H1 (cell line): Measurements from ENCODE around the gene BIK. TPM values are rescaled to one million over a fixed set of nuclear protein-coding genes. Genes with fewer than 3 reads are reported as not detected.
A peak's percentile ranks its signal among the peaks of the same experiment; 100 is the strongest.

Source experiments
- CTCF ChIA-PET: fragments of 300-600 bp; sonication (Branson Sonifier 250); formaldehyde crosslinking; loops from one replicate; lab custom pipeline; 2021; ENCODE audit not compliant: partially characterized antibody; lab: Charles Lee
- POLR2A ChIA-PET: fragments of 300-600 bp; sonication (Branson Sonifier 250); formaldehyde crosslinking; loops from one replicate; lab custom pipeline; 2021; ENCODE audit warnings: inconsistent platforms; ENCODE audit not compliant: partially characterized antibody; lab: Charles Lee
- DNase-seq, 2 experiments: peaks; one replicate each; pipeline versions ENCODE4 v3.0.0 to v3.0.0-alpha.2; 2010 to 2022; ENCODE audit warnings: low spot score in 2 of 2, low read depth in 1 of 2, mixed read lengths in 1 of 2
- FAIRE-seq: peaks from 2 replicates; lab custom pipeline; 2011; peaks lifted over from hg19 to GRCh38; lab: Jason Lieb, UNC
- H2AFZ ChIP-seq: 2 replicates; pipeline ENCODE4 v1.8.1; 2012; ENCODE audit warnings: low read length, inconsistent platforms
- H2AK5ac ChIP-seq: 2 replicates; pipeline ENCODE4 v1.6.1; 2013; ENCODE audit warnings: low read depth, low read length
- H2BK120ac ChIP-seq: replicated peaks from 2 replicates; pipeline ENCODE3; 2013; ENCODE audit warnings: low read depth, low read length, inconsistent platforms
- H2BK12ac ChIP-seq: 2 replicates; pipeline ENCODE4 v1.6.1; 2013; ENCODE audit warnings: low read depth, low read length
- H2BK15ac ChIP-seq: 2 replicates; pipeline ENCODE4 v1.6.1; 2013; ENCODE audit warnings: low read length
- H2BK20ac ChIP-seq: 2 replicates; pipeline ENCODE4 v1.6.1; 2013; ENCODE audit warnings: low read length
- H2BK5ac ChIP-seq: 2 replicates; pipeline ENCODE4 v1.6.1; 2013; ENCODE audit warnings: low read depth, low read length
- H3K14ac ChIP-seq: 2 replicates; pipeline ENCODE4 v1.6.1; 2013; ENCODE audit warnings: inconsistent platforms; ENCODE audit not compliant: insufficient read length
- H3K18ac ChIP-seq: 2 replicates; pipeline ENCODE4 v1.6.1; 2013; ENCODE audit warnings: low read length; ENCODE audit errors: extremely low read depth
- H3K23ac ChIP-seq: 2 replicates; pipeline ENCODE4 v1.6.1; 2013; ENCODE audit warnings: inconsistent platforms; ENCODE audit not compliant: insufficient read length
- H3K23me2 ChIP-seq: 2 replicates; pipeline ENCODE4 v1.6.1; 2013; ENCODE audit warnings: low read depth, low read length
- H3K27ac ChIP-seq: 2 replicates; pipeline ENCODE4 v1.6.1; 2011; ENCODE audit warnings: low read depth, low read length, inconsistent platforms
- H3K27me3 ChIP-seq, 4 experiments: replicated peaks in 1 of 4; 1 replicate in 1 of 4; 2 replicates in 3 of 4; pipeline versions ENCODE4 v1.6.1 to v1.8.1; 2011 to 2013; ENCODE audit warnings: low read length in 3 of 4, mild to moderate bottlenecking in 3 of 4, inconsistent platforms in 2 of 4, mixed read lengths in 2 of 4, moderate library complexity in 1 of 4; ENCODE audit not compliant: control insufficient read depth in 3 of 4, insufficient read depth in 3 of 4; ENCODE audit errors: extremely low read depth in 1 of 4
- H3K36me3 ChIP-seq, 4 experiments: 2 replicates each; pipeline versions ENCODE4 v1.6.1 to v1.8.1; 2011 to 2013; ENCODE audit warnings: mild to moderate bottlenecking in 4 of 4, low read length in 3 of 4, moderate library complexity in 2 of 4, control low read depth in 1 of 4, inconsistent platforms in 1 of 4; ENCODE audit not compliant: insufficient read depth in 4 of 4, control insufficient read depth in 2 of 4
- H3K4ac ChIP-seq: replicated peaks from 2 replicates; pipeline ENCODE3; 2013; ENCODE audit warnings: low read length, low read depth, mixed read lengths, inconsistent platforms; ENCODE audit not compliant: insufficient read length
- H3K4me1 ChIP-seq, 4 experiments: replicated peaks in 1 of 4; 1 replicate in 1 of 4; 2 replicates in 3 of 4; pipeline versions ENCODE4 v1.6.1 to v1.8.1; 2011 to 2013; ENCODE audit warnings: low read length in 3 of 4, inconsistent platforms in 2 of 4, mixed read lengths in 1 of 4; ENCODE audit not compliant: insufficient read depth in 4 of 4, control insufficient read depth in 3 of 4
- H3K4me2 ChIP-seq, 2 experiments: 2 replicates each; pipeline versions ENCODE4 v1.6.1 to v1.8.1; 2011 to 2013; ENCODE audit warnings: low read depth in 2 of 2, low read length in 2 of 2, control low read depth in 1 of 2, inconsistent platforms in 1 of 2, mild to moderate bottlenecking in 1 of 2; ENCODE audit not compliant: insufficient read depth in 1 of 2
- H3K4me3 ChIP-seq, 4 experiments: fragments of 200-600, 300-600 bp in 1 of 4; sonication (generic), shearing (Covaris generic), sonication (Bioruptor Twin) in 1 of 4; 2 replicates each; pipeline versions ENCODE4 v1.5.1 to v1.8.1; 2011 to 2016; ENCODE audit warnings: low read length in 4 of 4, low read depth in 3 of 4, control low read depth in 2 of 4, inconsistent platforms in 2 of 4, mild to moderate bottlenecking in 2 of 4, mixed read lengths in 1 of 4, moderate library complexity in 1 of 4; ENCODE audit not compliant: insufficient read depth in 2 of 4; ENCODE audit errors: extremely low read depth in 1 of 4
- H3K56ac ChIP-seq: replicated peaks from 2 replicates; pipeline ENCODE3; 2013; ENCODE audit warnings: low read depth, mild to moderate bottlenecking, mixed read lengths, low read length, inconsistent platforms; ENCODE audit not compliant: insufficient read length
- H3K79me1 ChIP-seq: 2 replicates; pipeline ENCODE4 v1.6.1; 2013; ENCODE audit warnings: low read depth, low read length, control low read depth
- H3K79me2 ChIP-seq, 2 experiments: 2 replicates each; pipeline versions ENCODE4 v1.6.1 to v1.8.1; 2012 to 2013; ENCODE audit warnings: low read length in 2 of 2, mild to moderate bottlenecking in 2 of 2, inconsistent platforms in 1 of 2; ENCODE audit not compliant: insufficient read depth in 2 of 2, control insufficient read depth in 1 of 2
- H3K9ac ChIP-seq, 4 experiments: replicated peaks in 1 of 4; 1 replicate in 1 of 4; 2 replicates in 3 of 4; pipeline versions ENCODE4 v1.6.1 to v1.8.1; 2011 to 2013; ENCODE audit warnings: low read depth in 3 of 4, low read length in 3 of 4, control low read depth in 2 of 4, mild to moderate bottlenecking in 2 of 4, moderate library complexity in 2 of 4, inconsistent platforms in 1 of 4; ENCODE audit errors: extremely low read depth in 1 of 4
- H3K9me3 ChIP-seq, 2 experiments: 2 replicates each; pipeline versions ENCODE4 v1.6.1 to v1.8.1; 2012 to 2013; ENCODE audit warnings: mild to moderate bottlenecking in 2 of 2, moderate library complexity in 2 of 2, control low read depth in 1 of 2, inconsistent platforms in 1 of 2, low read depth in 1 of 2, low read length in 1 of 2, mixed read lengths in 1 of 2; ENCODE audit not compliant: insufficient read depth in 2 of 2
- H4K20me1 ChIP-seq, 2 experiments: replicated peaks in 1 of 2; 2 replicates each; pipeline versions ENCODE3 to v1.8.1; 2011 to 2013; ENCODE audit warnings: inconsistent platforms in 2 of 2, low read length in 2 of 2, mild to moderate bottlenecking in 1 of 2; ENCODE audit not compliant: insufficient read depth in 2 of 2, control insufficient read depth in 1 of 2
- H4K5ac ChIP-seq: 2 replicates; pipeline ENCODE4 v1.6.1; 2013; ENCODE audit warnings: low read length, low read depth, mixed read lengths, inconsistent platforms; ENCODE audit not compliant: insufficient read length
- H4K8ac ChIP-seq: 2 replicates; pipeline ENCODE4 v1.8.0; 2013; ENCODE audit warnings: mild to moderate bottlenecking, moderate library complexity, low read length, inconsistent platforms; ENCODE audit not compliant: insufficient read depth; ENCODE audit errors: extremely low read depth
- H4K91ac ChIP-seq: replicated peaks from 2 replicates; pipeline ENCODE3; 2013; ENCODE audit warnings: low read length, mixed read lengths, inconsistent platforms; ENCODE audit not compliant: insufficient read length
- BACH1 ChIP-seq: IDR thresholded peaks from 2 replicates; pipeline ENCODE4 v1.6.1; 2012; ENCODE audit warnings: low read length, improper control_type of control experiment
- BRCA1 ChIP-seq: IDR thresholded peaks from 2 replicates; pipeline ENCODE4 v1.6.1; 2012; ENCODE audit warnings: low read depth, low read length, improper control_type of control experiment
- CEBPB ChIP-seq: IDR thresholded peaks from 2 replicates; pipeline ENCODE4 v1.6.1; 2012; ENCODE audit warnings: low read depth, low read length
- CREB1 ChIP-seq: IDR thresholded peaks from 2 replicates; pipeline ENCODE4 v1.6.1; 2012; ENCODE audit warnings: inconsistent platforms
- HDAC2 ChIP-seq, 2 experiments: fragments of 300-600 bp in 1 of 2; sonication (generic) in 1 of 2; IDR thresholded peaks; 2 replicates each; pipeline ENCODE4 v1.6.1; 2011 to 2012; ENCODE audit warnings: low read depth in 2 of 2, low read length in 2 of 2, mild to moderate bottlenecking in 2 of 2, moderate library complexity in 2 of 2, borderline replicate concordance in 1 of 2, inconsistent platforms in 1 of 2
- MAX ChIP-seq: IDR thresholded peaks from 2 replicates; pipeline ENCODE4 v1.6.1; 2012; ENCODE audit warnings: inconsistent platforms
- NRF1 ChIP-seq: IDR thresholded peaks from 2 replicates; pipeline ENCODE4 v1.6.1; 2011; ENCODE audit warnings: mild to moderate bottlenecking, low read depth, low read length, improper control_type of control experiment
- RAD21 ChIP-seq, 2 experiments: IDR thresholded peaks in 1 of 2; conservative IDR thresholded peaks in 1 of 2; 2 replicates each; pipeline ENCODE4 v1.6.1; 2011; ENCODE audit warnings: low read depth in 2 of 2, low read length in 2 of 2, improper control_type of control experiment in 1 of 2, inconsistent platforms in 1 of 2, mild to moderate bottlenecking in 1 of 2, moderate library complexity in 1 of 2
- RBBP5 ChIP-seq: IDR thresholded peaks from 2 replicates; pipeline ENCODE4 v1.7.1; 2012; ENCODE audit warnings: low read depth, mild to moderate bottlenecking, inconsistent platforms, low read length, moderate library complexity, borderline replicate concordance
- RNF2 ChIP-seq: fragments of 200-900, 300-1000 bp; sonication (generic); IDR thresholded peaks from 2 replicates; pipeline ENCODE4 v1.7.1; 2016; ENCODE audit warnings: borderline replicate concordance, low read depth, mild to moderate bottlenecking, antibody characterized with exemption, low read length; ENCODE audit not compliant: poor library complexity, severe bottlenecking; ENCODE audit errors: missing control alignments
- WGBS, 2 experiments: shearing (Covaris generic) in 1 of 2; methylation state at CpG; one replicate each; pipeline versions ENCODE4 v1.1.6 to v1.1.7; 2013 to 2015; ENCODE audit warnings: low lambda C conversion rate in 2 of 2, mixed read lengths in 2 of 2, inconsistent platforms in 1 of 2, low coverage in 1 of 2, missing lambda C conversion rate in 1 of 2; ENCODE audit not compliant: insufficient replicate concordance in 2 of 2, insufficient coverage in 1 of 2, insufficient read length in 1 of 2; ENCODE audit errors: extremely low coverage in 1 of 2, missing lambda C conversion rate in 1 of 2; 5-methylcytosine and 5-hydroxymethylcytosine counted together
- polyA plus RNA-seq, 7 experiments: library from polyadenylated mRNA; depleted of rRNA in 3 of 7; stranded (reverse) in 5 of 7; unstranded in 2 of 7; fragments of >200 nt in 5 of 7; fragments of 200-250 nt in 2 of 7; gene quantifications; 1 replicate in 5 of 7; 2 replicates in 1 of 7; 4 replicates in 1 of 7; pipeline versions ENCODE4 v1.2.1 to v1.2.3, GENCODE V29; 2011 to 2013; ENCODE audit warnings: missing spikeins in 2 of 7, mixed read lengths in 2 of 7
- total RNA-seq: library from RNA; stranded (reverse); fragmentation: NEBNext Ultra II Directional; extraction: Animal tissue kit (Norgen Biotek cat#: 25700); gene quantifications from 2 replicates; pipeline ENCODE4 v1.2.1, GENCODE V29; 2021

Gene BIK
- total and polyA plus RNA-seq, 2 of the 8 experiments (the other 6 are each of a cell fraction or from before 2014, with no cell fraction given) = 3.3 to 5.5 TPM

DNA sequence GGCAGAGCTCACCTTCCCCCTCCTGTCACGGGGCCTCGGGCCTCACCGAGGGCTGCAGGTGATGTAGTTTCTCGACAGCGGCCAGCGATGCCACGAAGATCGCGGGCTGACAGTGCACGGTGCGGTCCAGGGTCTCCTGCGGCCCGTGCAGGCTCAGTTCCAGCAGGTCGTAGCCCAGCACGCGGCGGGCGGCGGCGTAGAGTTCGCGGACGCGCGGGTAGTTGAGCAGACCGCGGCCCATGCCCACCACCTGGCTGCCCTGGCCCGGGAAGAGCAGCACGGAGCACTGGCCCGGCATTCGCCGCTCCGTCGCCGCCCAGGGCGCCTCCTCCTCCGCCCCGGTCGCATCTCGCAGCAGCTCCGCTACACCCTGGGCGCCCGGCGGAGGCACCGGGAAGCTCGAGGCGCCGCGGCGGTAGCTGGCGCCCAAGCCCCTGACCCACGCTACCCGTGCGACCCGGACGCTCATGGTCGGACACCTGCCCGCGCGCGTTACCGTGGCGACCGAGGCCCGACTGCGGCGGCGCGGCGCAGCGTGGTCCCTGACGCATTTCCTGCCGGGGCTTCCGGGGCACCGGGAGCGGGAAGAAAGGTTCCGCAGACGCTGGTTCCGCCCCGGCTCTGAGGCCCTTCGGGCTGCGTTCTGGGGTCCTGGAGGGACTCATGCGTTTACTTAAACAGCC lies 32.5 kb downstream of the BIK start, which contains the start of gene MCAT:
Gene MCAT (minus strand): TSS at position 519 of the 683 bp plus-strand sequence. CDS start 50 bp downstream, at position 469.
- peaks cover 4% of the 10 kb centered on the region; the same call in 1 of the 2 replicates for H3K23me2 ChIP-seq
- peaks cover 0 to 28% (median 12%) of the 10 kb centered on the region in 4 experiments; a peak in 3 of 8 replicates for H3K36me3 ChIP-seq
- peak within 1 kb of the TSS; percentile 67 to 92 for H3K4me2 ChIP-seq
- H3K4me1 ChIP-seq = peaks cover 0 to 6% (median 2%) of the 10 kb centered on the region in 4 experiments; a peak in 3 of 7 replicates
- H4K8ac ChIP-seq = peak within 1 kb of the TSS; percentile 91
- no peaks in the 10 kb centered on the region for H3K27me3 ChIP-seq
- FAIRE-seq (no peak), DNase-seq (peak; percentile 44 to 90)
- H2AFZ ChIP-seq = peak within 1 kb of the TSS; percentile 90
- H3K56ac ChIP-seq = no peak within 1 kb of the TSS
- peak within 1 kb of the TSS; percentile 18; the same call in 1 of the 2 replicates for H2BK5ac ChIP-seq
- no peak within 1 kb of the TSS for H4K5ac ChIP-seq
- no peak within 1 kb of the TSS for H2BK12ac ChIP-seq
- H3K4ac ChIP-seq = no peak within 1 kb of the TSS
- peak within 1 kb of the TSS; percentile 78 to 93 (median 83) for H3K4me3 ChIP-seq
- H4K91ac ChIP-seq = no peak within 1 kb of the TSS
- H4K20me1 ChIP-seq = no peaks in the 10 kb centered on the region
- peak within 1 kb of the TSS; percentile 25; the same call in 1 of the 2 replicates for H3K27ac ChIP-seq
- H3K23ac ChIP-seq = no peak within 1 kb of the TSS
- H2AK5ac ChIP-seq = no peak within 1 kb of the TSS
- no peak within 1 kb of the TSS for H2BK15ac ChIP-seq
- H3K9ac ChIP-seq = peak within 1 kb of the TSS; percentile 48 to 93 (median 72)
- no peaks in the 10 kb centered on the region for H3K9me3 ChIP-seq
- no peaks in the 10 kb centered on the region; the same call in 1 of the 2 replicates for H3K79me1 ChIP-seq
- no peak within 1 kb of the TSS for H2BK120ac ChIP-seq
- no peak within 1 kb of the TSS for H3K18ac ChIP-seq
- WGBS, 2 experiments = 4% methylated on average over 56 of the region's 83 CpGs; no CpG with 5 or more reads in 1 of the 2 experiments
- H3K14ac ChIP-seq = no peak within 1 kb of the TSS
- H2BK20ac ChIP-seq = no peak within 1 kb of the TSS
- CTCF ChIA-PET = interaction anchor here (1.1 to 1.4 kb wide), 2 partner anchors 16 to 20 kb away, joined by 3 to 4 read pairs; no protein-coding TSS in a partner anchor
- POLR2A ChIA-PET = interaction anchor here (1.0 to 1.6 kb wide), 4 partner anchors 21 to 86 kb away, joined by 3 to 6 read pairs (median 4); no protein-coding TSS in a partner anchor
- peaks cover 0 to 9% of the 10 kb centered on the region in 2 experiments; a peak in 1 of 4 replicates for H3K79me2 ChIP-seq
- TF ChIP-seq CEBPB = no peak
- TF ChIP-seq RAD21 (IDR thresholded peaks at IDR 0.05 in 1 of 2, conservative IDR thresholded peaks at IDR 0.05 in 1 of 2; ENCODE audit: low read depth in 2 of 2, low read length in 2 of 2) = 0 out of 4 replicates have a peak, but pooled peaks of 1 of the 2 experiments have one; percentile 2
- TF ChIP-seq HDAC2 (IDR thresholded peaks at IDR 0.05; ENCODE audit: borderline replicate concordance in 1 of 2, low read depth in 2 of 2, low read length in 2 of 2) = 0 out of 4 replicates have a peak, but pooled peaks of 1 of the 2 experiments have one; percentile 42
- TF ChIP-seq CREB1 = peak; percentile 81
- TF ChIP-seq RBBP5 = peak; percentile 93; the same call in 1 of the 2 replicates
- peak; percentile 82 for TF ChIP-seq MAX
- peak; percentile 34; the same call in 1 of the 2 replicates for TF ChIP-seq NRF1
- TF ChIP-seq RNF2 = no peak
- no peak for TF ChIP-seq BRCA1
- peak; percentile 23; the same call in 1 of the 2 replicates for TF ChIP-seq BACH1
